GM21447 (cell line): ENCODE measurements around the gene TMEM150B.

ENCODE experiments used
- ATAC-seq: cut with Tn5 transposase; IDR thresholded peaks from one replicate; pipeline ENCODE4 v1.9.1; 2021; ENCODE audit not compliant: unreplicated experiment

TMEM150B gene

DNA sequence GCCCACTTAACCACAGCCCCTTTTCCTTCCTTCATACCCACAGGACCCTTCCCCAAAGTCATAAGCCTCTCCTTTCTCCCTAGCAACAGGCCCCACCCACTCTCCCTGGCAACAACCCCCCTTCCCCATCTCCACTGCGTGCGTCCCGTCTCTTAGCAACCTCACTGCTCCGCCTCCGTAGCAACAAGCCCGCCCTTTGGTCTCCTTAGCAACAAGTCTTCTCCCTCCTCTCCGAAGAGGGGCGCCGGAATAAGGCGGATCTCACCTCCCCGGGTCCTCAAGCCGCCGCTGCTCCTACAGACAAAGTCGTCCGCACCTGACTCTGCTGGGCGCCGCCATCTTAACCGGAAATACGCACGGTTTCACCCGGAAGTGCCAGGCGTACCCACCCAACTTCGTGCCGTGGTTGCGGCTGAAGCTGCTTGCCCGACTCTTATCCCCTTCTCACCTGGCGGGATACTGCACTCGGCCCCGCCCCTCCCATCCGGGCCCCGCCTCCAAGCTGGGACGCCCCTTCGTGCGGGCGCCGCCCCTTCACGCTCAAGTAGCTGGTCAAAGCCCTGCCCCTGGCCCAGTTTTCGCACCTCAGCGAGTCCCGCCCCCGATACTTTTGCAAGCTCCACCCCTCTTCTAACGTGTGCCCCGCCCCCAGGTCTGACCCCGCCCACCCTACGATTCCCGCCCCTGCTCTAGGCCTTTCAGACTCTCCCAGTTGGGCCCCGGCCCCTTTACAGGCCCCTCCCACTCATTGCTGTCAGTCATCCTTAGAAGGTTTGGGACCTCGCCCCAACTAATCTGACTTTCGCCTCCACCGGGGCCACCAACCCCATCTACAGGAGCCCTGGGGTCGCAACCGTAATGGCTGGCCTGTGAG, 45.1 kb downstream of the TMEM150B start, which contains the start of gene HSPBP1:
Gene HSPBP1 (minus strand): TSS at position 341 of the 874 bp plus-strand sequence. CDS start 502 bp downstream, outside the sequence.
- ATAC-seq: peak; percentile 62

DNA sequence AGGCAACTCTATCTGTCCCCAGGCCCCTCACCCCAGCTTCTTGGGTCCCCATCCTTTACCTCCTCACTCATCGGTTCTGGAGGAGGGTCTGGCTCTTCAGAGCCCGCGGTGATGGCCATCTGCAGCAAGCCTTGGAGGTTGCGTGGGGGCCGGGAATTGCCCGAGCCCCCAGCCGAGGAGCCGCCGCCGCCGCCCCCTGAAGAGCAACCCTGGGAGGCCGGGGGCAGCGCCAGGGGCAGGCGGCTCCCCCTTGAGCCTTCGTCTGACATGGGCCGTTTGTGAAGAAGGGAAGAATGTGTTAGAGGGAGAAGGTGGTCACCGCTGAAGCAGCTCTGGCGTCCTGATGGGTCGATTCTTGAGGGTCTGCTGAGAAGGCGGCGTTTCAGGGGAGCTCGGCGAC, 45.8 kb downstream of the TMEM150B start:
- no peak for ATAC-seq

DNA sequence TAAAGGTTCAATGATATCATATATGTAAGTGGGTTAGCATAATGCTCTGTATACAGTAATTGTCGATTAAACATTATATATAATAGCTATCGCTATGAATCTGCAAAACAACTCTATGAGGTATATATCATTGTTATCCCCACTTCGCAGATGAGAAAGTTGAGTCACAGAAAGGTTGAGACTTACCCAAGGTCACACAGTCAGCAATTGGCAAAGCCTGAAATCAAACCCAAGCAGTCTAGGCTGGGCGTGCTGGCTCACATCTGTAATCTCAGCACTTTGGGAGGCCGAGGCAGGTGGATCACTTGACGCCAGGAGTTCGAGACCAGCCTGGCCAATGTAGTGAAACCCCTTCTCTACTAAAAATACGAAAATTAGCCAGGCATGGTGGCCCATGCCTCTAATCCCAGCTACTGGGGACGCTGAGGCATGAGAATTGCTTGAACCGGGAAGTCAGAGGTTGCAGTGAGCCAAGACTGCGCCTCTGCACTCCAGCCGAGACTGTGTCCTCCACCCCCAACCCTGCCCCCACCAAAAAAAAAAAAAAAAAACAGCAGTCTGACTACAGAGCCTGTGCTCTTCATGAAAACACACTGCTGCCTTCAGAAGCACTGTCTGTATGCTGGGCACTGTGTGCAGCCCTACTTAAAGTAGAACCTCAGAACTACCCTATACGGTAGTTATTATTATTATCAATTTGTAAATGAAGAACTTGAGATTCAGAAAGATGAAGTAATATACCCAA, 46.6 kb downstream of the TMEM150B start:
- ATAC-seq: no peak

DNA sequence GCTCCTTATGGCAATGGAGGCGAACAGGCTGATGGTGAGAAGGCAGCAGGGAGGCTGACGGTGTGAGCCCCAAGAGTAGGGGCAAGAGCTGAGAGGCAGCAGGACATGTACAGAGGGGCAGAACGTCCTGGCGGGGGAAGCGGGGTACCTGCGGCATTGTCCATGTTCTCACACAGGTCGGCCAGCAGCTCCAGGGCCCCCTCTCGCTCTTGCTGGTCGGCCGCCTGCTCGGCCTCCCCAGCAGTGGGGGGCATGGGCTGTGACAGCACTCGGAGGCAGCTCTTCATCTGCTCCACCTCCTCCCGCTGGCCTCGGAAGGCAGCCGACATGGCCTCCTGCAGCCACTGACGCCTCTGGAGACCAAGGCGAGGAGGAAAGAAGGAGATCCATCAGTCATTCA, 47.6 kb downstream of the TMEM150B start:
- ATAC-seq: no peak

DNA sequence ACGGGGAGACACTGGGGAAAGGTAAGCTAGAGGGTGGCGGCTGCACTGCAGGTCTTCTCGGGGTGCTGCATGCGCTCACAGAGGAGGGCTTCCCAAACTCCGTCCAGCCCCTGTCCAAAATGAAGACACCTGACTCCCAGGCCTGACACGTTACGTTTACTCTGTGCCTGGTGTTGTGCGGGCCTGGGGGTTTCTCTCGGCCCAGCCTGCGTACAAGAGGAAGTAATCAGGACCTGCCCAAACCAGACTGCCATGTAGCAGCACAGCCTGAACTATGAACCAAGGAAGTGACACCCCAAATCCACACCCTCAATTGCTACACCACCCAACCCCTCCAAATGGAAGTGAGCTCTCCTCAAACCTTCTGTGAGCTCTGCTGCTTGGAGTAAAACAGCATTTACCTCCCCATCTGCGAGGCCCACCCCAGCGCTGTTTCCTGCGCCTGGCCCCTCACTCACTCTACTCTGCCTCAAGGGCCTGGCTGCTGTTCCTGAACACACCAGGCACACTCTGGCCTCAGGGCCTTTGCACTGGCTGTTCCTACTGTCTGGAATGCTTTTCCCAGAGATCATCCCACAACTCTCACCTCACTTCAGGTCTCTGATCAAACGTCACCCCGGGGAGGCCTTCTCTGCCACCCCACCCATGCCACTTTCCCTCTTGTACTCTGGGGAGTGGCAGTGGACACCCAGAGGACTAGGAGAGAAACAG, 48.3 kb downstream of the TMEM150B start:
- no peak for ATAC-seq

DNA sequence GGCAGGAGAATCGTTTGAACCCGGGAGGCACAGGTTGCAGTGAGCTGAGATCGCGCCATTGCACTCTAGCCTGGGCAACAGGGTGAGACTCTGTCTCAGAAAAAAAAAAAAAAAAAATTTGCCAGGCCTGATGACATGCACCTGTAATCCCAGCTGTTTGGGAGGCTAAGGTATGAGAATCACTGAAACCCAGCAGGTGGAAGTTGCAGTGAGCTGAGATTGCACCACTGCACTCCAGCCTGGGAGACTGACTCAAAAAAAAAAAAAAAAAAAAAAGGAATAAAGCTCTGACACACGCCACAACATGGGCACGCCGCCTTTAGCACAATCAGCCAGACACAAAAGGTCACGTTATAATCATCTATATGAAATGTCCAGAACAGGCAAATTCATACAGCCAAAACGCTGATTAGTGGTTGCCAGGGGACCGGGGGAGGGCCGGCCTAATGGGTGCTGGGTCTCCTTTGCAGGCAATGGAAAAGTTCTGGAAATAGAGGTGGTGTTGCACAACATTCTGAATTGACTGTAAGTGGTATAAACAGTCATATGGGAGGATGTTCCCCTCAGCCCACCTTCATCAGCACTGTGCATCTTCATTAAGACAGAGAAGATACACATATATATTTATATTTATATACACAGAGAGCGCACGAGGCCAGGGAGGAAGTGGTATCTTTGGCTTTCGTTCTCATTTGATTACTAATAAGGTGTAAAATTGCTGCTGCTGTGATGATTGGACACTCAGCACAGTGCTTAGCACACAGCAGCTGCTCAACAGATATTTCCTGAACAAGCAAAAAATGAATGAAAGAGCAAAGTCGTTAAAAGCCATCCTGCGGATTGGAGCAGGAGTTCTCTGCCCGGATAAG, 49.1 kb downstream of the TMEM150B start:
- peak; percentile 56 for ATAC-seq

DNA sequence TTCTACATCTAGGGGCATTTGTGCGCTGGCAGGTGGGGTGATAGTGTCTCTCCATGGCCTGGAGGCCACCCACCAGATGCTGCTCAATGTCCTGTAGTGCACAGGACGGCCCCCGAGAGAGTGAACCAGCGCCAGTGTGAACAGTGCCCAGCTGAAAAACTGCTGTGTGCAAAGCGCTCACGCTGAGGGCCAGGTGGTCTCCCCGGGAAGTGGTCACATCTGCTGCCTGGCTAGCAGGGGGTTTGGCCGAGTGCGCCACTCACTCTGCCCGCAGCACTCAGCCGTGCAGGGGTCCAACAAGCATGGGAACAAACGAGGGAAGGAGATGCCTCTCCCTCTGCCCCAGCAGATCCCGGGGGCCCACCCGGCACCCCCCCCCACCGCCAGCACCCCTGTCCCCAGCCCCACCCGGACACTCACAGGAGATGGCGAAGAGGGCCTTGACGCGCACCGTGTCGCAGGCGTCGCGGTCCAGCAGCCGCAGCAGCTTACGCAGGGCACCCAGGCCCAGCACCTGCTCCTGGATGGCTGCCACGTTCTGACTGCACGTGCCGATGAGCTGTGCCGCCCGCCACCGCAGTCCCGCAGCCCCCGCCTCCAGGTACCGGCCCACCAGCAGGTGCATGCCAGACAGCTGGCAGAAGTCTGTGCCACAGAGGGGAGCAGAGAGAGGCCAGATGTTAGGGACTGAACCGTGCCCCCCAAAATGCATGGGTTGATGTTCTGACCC, 51.0 kb downstream of the TMEM150B start:
- ATAC-seq: no peak

DNA sequence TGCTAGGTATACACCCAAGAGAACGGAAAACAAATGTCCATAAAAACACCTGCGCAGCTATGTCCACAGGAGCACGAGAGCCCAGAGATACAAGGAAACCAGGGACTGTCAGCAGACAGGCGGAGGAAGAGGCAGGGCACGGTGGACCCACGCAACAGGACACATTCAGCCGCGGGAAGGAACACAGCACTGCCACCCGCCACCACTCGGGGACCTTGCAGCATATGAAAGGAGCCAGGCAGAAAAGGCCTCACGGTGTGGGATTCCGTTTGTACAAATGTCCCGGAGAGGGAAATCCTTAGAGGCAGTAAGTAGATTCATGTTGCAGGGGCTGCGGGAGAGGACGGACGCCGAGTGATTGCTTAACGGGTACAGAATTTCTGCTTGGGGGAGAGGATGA, 53.0 kb downstream of the TMEM150B start:
- no peak for ATAC-seq

DNA sequence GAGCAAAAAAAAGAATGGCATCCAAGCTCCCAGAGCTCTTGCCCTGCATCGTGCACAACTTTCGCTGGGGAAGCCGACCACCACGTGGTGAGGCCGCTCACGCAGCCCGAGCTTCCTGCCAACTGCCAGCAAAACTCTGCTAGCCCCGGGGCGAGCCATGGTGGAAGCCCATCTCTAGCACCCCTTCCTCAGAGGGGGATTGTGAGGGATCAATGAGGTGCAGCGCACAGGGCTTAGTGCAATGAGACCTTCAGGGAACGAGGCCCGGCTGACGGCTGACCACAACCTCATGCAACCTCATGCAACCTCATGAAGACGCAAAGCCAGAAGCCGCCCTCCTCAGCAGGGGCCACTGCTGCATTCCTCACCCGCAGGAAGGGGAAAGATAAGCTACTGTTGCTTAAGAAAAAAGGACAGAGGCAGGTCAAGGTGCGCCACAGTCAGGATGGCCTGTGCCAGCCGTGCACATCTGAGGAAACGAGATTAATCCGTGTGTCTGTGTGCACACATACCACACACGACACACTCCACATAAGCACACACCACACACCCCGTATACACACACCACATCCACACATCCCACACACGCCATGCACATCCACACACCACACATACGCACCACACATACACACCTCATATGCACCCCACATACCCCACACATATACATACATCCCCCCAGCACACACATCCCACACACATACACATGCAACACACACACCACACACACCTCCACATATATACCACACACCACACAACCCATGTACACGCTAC, 54.8 kb downstream of the TMEM150B start:
- no peak for ATAC-seq

DNA sequence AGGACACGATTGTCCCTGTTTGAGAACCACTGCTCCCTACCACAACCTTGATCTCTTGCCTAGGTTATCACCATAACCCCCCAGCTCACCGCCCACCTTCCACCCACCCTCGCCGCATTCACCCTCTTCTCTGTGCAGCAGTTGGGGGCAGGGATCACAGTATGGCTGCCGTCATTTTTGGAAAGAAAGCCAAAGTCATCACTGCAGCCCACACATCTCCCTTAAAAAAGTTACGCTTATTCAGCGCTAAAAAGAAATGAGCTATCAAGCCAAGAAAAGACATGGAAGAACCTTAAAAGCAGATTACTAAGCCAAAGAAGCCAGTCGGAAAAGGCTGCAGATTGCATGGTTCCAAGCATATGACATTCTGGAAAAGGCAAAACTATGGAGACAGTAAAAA, 55.8 kb downstream of the TMEM150B start:
- ATAC-seq: no peak

DNA sequence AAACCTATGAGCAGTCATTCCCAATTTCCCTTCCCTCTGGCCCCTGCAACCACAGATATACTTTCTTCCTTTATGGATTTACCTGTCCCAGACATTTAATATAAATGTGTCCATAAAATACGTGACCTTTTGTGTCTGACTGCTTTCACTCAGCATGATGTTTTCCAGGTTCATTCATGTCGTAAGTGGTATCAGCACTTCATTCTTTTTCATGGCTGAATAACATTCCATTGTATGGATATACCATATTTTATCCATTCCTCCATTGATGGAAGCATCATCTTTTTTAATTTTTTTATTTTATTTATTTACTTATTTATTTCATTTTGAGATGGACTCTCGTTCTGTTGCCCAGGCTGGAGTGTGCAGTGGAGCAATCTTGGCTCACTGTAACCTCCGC, 58.3 kb downstream of the TMEM150B start:
- no peak for ATAC-seq

DNA sequence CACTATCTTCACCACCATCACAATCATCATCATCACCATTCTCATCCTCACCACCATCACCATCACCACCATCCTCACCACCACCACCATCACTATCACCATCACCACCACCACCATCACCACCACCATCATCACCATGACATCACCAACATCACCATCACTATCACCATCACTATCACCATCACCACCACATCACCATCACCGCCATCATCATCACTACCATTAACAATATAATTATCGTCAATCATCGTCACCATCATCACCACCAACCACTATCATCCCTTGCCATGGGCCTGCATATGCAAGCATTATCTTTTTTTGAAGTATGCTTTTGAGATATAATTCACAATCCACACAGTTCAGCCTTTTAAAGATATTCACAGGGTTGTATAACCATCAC, 58.7 kb downstream of the TMEM150B start:
- no peak for ATAC-seq

DNA sequence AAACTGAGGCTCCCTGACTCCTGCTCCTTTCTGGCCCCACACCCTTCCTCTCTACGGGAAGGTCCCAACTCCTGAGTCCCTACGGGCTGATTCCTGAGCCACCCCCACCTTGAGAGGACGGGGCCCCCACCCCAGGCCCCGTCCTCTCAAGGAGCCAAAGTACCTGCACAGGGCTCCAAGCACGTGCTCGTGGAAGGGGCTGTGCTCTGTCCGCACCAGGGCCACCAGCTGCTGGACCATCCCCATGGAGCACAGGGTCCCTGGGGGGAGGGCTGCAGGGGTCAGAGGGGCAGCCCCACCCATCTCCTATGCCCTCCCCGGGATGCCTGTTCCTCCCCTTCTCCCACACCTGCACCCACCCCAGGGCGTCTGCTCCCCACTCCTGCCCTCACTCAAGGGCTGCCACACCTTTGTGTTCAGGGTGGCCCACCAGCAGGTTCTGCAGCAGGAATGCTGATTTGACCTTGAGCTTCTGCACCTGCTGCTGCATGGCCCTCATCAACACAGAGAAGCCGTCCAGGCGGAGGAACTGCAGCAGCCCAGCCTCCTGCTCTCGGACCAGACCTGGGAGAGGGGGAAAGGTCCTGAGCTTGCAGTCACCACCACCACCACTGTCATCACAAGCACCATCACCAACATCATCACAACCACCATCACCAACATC, 59.3 kb downstream of the TMEM150B start:
- no peak for ATAC-seq

DNA sequence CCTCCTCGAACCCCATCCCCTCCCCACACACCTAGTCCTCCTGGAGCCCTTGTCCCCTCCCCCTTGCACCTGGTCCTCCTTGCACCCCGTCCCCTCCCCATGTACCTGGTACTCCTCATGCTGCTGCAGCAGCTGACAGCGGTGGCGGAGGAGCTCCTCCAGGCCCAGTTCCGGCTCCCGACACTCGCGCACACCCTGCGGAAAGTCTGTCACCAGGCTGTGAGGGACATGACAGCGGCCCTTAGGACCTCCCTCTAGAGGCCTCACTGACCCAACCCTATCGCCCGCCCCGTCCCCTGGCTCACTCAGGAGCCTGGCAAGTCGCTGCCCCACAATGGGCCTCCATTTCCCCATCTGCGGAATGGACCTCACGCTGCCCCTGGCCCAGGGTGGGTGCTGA, 60.0 kb downstream of the TMEM150B start:
- no peak for ATAC-seq

DNA sequence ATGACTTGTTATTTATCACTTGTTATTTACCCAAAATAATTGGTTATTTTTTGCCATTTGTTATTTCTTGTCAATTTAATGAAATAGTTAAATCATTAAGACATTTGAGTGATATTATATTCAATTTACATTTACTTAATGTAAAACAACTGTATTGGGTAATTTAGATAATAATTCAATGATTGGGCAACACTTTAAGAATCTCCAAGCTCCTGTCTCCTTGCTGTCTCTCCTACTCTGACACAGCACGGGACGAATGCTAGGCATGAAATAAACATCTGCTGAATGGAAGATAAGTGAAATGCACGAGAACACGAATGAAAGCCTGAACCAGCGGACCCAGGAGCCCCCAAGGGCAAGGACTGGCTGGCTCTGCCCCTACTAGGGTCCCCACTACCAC, 60.6 kb downstream of the TMEM150B start:
- ATAC-seq: no peak
